ENCODE data around the gene CBLL1.

DNA sequence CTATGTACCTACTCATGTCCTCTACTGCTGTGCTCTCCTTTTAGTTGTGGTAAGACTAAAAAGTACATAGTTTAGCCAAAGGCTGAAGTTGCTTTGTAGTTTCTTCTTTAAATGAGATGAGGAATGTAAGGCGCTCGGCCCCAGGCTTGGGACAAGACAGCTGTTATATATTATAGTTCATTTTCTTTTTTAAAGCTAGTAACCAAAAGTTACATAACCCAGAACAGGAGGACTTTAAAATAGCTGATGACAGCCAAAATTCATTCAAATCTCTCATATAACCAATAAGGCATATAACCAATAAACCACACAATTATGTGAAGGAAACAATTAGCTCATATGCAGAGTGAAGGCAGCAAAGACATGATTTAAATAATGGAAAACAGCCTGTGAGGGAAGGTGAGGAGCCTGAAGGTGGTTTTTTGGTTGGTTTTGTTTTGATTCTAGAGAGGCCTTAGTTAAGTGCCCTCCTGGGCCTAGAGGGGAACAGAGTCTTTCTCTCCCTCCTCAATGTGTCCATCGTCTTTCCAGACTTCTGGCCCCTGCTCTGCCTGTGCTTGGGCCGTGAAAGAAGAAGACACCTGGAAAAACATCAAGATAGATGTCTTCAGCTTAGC, 47.5 kb upstream of the CBLL1 start:
- TF ChIP-seq EP300 (IDR thresholded peaks at IDR 0.05; ENCODE audit: borderline replicate concordance in 1 of 2, low read depth in 1 of 2, low read length in 1 of 2) (no peak), POLR2AphosphoS5 (IDR thresholded peaks at IDR 0.05; ENCODE audit: low read depth, low read length) (no peak), SIN3A (IDR thresholded peaks at IDR 0.05; ENCODE audit: borderline replicate concordance, low read depth, low read length) (no peak), TAF1 (IDR thresholded peaks at IDR 0.05; ENCODE audit: borderline replicate concordance, low read depth, low read length) (no peak)
- TF ChIP-seq, protein P1, sequence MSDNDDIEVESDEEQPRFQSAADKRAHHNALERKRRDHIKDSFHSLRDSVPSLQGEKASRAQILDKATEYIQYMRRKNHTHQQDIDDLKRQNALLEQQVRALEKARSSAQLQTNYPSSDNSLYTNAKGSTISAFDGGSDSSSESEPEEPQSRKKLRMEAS (IDR thresholded peaks at IDR 0.05; ENCODE audit: low read depth) = no peak
- TF ChIP-seq, protein P2, sequence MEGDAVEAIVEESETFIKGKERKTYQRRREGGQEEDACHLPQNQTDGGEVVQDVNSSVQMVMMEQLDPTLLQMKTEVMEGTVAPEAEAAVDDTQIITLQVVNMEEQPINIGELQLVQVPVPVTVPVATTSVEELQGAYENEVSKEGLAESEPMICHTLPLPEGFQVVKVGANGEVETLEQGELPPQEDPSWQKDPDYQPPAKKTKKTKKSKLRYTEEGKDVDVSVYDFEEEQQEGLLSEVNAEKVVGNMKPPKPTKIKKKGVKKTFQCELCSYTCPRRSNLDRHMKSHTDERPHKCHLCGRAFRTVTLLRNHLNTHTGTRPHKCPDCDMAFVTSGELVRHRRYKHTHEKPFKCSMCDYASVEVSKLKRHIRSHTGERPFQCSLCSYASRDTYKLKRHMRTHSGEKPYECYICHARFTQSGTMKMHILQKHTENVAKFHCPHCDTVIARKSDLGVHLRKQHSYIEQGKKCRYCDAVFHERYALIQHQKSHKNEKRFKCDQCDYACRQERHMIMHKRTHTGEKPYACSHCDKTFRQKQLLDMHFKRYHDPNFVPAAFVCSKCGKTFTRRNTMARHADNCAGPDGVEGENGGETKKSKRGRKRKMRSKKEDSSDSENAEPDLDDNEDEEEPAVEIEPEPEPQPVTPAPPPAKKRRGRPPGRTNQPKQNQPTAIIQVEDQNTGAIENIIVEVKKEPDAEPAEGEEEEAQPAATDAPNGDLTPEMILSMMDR (IDR thresholded peaks at IDR 0.05) = no peak

All from SK-N-SH (cell line).